HEK293 (cell line): ENCODE measurements around the gene TSPAN7.

Experiments used
- SP2 ChIP-seq: fragments of 450-650 bp; formaldehyde crosslinking; IDR thresholded peaks from 2 replicates; pipeline ENCODE4 v1.5.1; 2016; ENCODE audit warnings: missing biosample characterization, missing genetic modification characterization
- ZEB2 ChIP-seq: fragments of 450-650 bp; formaldehyde crosslinking; IDR thresholded peaks from 2 replicates; pipeline ENCODE4 v1.5.1; 2016; ENCODE audit warnings: missing biosample characterization, missing genetic modification characterization
- ZNF133 ChIP-seq: fragments of 450-650 bp; formaldehyde crosslinking; IDR thresholded peaks from 2 replicates; pipeline ENCODE4 v1.5.1; 2016; ENCODE audit warnings: missing biosample characterization, missing genetic modification characterization
- ZNF341 ChIP-seq: fragments of 450-650 bp; formaldehyde crosslinking; IDR thresholded peaks from 2 replicates; pipeline ENCODE4; 2016; ENCODE audit warnings: low read depth, missing biosample characterization, missing genetic modification characterization
- ZNF404 ChIP-seq: fragments of 450-650 bp; formaldehyde crosslinking; IDR thresholded peaks from 2 replicates; pipeline ENCODE4 v1.5.1; 2017; ENCODE audit warnings: missing biosample characterization, missing genetic modification characterization
- ZNF621 ChIP-seq: fragments of 450-650 bp; formaldehyde crosslinking; IDR thresholded peaks from 2 replicates; pipeline ENCODE4 v1.5.1; 2017; ENCODE audit warnings: missing biosample characterization, missing genetic modification characterization
- ZNF677 ChIP-seq: fragments of 450-650 bp; IDR thresholded peaks from 2 replicates; pipeline ENCODE4 v1.5.0; 2018; ENCODE audit warnings: missing biosample characterization, mild to moderate bottlenecking, missing genetic modification characterization, moderate library complexity
- ZNF785 ChIP-seq: fragments of 450-650 bp; formaldehyde crosslinking; IDR thresholded peaks from 2 replicates; pipeline ENCODE4 v1.5.1; 2016; ENCODE audit warnings: missing biosample characterization, missing genetic modification characterization
- TF ChIP-seq, protein P1 (sequence below): fragments of 450-650 bp; formaldehyde crosslinking; IDR thresholded peaks from 2 replicates; pipeline ENCODE4 v1.5.1; 2016; ENCODE audit warnings: missing biosample characterization, missing genetic modification characterization
- TF ChIP-seq, protein P2 (sequence below): fragments of 450-650 bp; formaldehyde crosslinking; IDR thresholded peaks from 2 replicates; pipeline ENCODE4 v1.5.1; 2016; ENCODE audit warnings: missing biosample characterization, missing genetic modification characterization
- TF ChIP-seq, protein P3 (sequence below): fragments of 450-650 bp; formaldehyde crosslinking; IDR thresholded peaks from 2 replicates; pipeline ENCODE4 v1.5.1; 2017; ENCODE audit warnings: missing biosample characterization, missing genetic modification characterization

DNA sequence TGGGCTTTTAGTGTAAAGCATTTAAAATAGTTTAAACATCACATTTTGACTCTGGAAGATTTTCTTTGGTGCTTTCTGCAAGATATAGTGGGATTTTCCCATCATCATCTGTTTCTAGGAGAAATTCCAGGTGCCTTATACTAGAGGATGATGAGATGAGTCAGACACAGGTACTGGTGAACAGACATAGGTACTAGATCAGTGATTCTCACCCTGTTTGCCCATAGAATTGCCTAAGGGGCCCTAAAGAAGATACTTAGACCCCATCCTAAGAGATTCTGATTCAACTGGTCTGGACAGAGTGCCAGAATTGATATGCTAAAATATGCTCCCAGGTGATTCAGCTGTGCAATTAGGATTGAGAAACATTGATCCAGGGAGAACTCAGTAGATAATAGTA is 9.7 kb downstream of the TSPAN7 start:
- TF ChIP-seq, protein P1, sequence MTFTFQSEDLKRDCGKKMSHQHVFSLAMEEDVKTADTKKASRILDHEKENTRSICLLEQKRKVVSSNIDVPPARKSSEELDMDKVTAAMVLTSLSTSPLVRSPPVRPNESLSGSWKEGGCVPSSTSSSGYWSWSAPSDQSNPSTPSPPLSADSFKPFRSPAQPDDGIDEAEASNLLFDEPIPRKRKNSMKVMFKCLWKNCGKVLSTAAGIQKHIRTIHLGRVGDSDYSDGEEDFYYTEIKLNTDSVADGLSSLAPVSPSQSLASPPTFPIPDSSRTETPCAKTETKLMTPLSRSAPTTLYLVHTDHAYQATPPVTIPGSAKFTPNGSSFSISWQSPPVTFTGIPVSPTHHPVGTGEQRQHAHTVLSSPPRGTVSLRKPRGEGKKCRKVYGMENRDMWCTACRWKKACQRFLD (tag by site-specific recombination) = no peak
- no peak for TF ChIP-seq SP2 (tag by site-specific recombination)
- TF ChIP-seq, protein P2, sequence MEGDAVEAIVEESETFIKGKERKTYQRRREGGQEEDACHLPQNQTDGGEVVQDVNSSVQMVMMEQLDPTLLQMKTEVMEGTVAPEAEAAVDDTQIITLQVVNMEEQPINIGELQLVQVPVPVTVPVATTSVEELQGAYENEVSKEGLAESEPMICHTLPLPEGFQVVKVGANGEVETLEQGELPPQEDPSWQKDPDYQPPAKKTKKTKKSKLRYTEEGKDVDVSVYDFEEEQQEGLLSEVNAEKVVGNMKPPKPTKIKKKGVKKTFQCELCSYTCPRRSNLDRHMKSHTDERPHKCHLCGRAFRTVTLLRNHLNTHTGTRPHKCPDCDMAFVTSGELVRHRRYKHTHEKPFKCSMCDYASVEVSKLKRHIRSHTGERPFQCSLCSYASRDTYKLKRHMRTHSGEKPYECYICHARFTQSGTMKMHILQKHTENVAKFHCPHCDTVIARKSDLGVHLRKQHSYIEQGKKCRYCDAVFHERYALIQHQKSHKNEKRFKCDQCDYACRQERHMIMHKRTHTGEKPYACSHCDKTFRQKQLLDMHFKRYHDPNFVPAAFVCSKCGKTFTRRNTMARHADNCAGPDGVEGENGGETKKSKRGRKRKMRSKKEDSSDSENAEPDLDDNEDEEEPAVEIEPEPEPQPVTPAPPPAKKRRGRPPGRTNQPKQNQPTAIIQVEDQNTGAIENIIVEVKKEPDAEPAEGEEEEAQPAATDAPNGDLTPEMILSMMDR (tag by site-specific recombination) = no peak
- no peak for TF ChIP-seq ZEB2 (tag by site-specific recombination)
- no peak for TF ChIP-seq ZNF133 (tag by site-specific recombination)
- TF ChIP-seq ZNF341 (tag by site-specific recombination) = no peak
- no peak for TF ChIP-seq ZNF621 (tag by site-specific recombination)
- TF ChIP-seq ZNF677 (tag by site-specific recombination) = no peak
- TF ChIP-seq ZNF785 (tag by site-specific recombination) = no peak
- TF ChIP-seq ZNF404 (tag by site-specific recombination) = no peak
- TF ChIP-seq, protein P3, sequence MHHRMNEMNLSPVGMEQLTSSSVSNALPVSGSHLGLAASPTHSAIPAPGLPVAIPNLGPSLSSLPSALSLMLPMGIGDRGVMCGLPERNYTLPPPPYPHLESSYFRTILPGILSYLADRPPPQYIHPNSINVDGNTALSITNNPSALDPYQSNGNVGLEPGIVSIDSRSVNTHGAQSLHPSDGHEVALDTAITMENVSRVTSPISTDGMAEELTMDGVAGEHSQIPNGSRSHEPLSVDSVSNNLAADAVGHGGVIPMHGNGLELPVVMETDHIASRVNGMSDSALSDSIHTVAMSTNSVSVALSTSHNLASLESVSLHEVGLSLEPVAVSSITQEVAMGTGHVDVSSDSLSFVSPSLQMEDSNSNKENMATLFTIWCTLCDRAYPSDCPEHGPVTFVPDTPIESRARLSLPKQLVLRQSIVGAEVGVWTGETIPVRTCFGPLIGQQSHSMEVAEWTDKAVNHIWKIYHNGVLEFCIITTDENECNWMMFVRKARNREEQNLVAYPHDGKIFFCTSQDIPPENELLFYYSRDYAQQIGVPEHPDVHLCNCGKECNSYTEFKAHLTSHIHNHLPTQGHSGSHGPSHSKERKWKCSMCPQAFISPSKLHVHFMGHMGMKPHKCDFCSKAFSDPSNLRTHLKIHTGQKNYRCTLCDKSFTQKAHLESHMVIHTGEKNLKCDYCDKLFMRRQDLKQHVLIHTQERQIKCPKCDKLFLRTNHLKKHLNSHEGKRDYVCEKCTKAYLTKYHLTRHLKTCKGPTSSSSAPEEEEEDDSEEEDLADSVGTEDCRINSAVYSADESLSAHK (tag by site-specific recombination) = no peak
